Hematopoietic multipotent progenitor cell (in vitro differentiated cells): ENCODE measurements around the gene ILF2. TPM values are rescaled to one million over a fixed set of nuclear protein-coding genes. Genes with fewer than 3 reads are reported as not detected.
"Not testable (repeated sequence)": the region's sequence is repeated elsewhere in the genome, so short reads cannot be mapped to it uniquely, and the experiment has no call there.

Experiments
- DNase-seq, 3 donors: peaks; one replicate each; pipeline ENCODE4 v3.0.0-alpha.2; 2011 to 2015; ENCODE audit warnings: low read depth in 2 of 3, low spot score in 2 of 3
- total RNA-seq: library from RNA; depleted of rRNA; stranded (reverse); fragments of >200 nt; gene quantifications from one replicate; pipeline ENCODE4 v1.2.3, GENCODE V29; 2012

ILF2 gene
- total RNA-seq, 1 donor, result 225 TPM

DNA sequence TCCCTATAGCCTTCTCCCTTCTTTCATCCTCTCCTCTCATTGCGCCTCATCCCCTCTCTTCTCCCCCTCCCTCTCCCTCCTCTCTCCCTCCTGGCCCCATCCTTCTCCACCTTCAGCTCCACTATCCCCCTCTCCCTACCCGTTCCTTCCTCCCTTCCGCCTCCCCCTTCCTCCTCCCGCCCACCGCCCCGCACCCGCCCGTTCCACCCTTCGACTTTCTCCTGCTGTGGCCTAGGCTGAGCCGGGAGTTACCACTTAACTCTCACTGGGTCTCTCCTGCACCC lies 9.3 kb upstream of the ILF2 start:
- no peak for DNase-seq

DNA sequence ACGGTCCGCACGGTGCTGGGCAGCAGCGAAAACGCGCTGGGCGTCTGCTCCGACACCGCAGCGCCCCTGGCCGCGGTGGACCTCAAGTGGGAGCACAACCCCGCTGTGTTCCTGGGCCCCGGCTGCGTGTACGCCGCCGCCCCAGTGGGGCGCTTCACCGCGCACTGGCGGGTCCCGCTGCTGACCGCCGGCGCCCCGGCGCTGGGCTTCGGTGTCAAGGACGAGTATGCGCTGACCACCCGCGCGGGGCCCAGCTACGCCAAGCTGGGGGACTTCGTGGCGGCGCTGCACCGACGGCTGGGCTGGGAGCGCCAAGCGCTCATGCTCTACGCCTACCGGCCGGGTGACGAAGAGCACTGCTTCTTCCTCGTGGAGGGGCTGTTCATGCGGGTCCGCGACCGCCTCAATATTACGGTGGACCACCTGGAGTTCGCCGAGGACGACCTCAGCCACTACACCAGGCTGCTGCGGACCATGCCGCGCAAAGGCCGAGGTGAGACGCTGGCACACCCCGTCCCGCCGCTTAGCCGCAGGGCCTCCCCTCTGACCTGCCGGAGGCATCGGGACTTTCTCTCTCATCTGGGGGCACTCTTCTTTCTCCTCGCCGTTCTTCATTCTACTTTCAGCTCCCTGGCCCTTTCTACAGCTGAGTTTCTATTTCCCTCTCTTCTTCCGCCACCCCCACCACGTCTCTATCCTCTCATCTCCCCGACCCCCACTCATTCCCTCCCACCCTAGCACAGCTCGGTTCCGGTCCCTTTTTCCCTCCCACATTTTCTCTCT lies 8.7 kb upstream of the ILF2 start:
- peak in 1 of 3 donors; percentile 43 for DNase-seq

DNA sequence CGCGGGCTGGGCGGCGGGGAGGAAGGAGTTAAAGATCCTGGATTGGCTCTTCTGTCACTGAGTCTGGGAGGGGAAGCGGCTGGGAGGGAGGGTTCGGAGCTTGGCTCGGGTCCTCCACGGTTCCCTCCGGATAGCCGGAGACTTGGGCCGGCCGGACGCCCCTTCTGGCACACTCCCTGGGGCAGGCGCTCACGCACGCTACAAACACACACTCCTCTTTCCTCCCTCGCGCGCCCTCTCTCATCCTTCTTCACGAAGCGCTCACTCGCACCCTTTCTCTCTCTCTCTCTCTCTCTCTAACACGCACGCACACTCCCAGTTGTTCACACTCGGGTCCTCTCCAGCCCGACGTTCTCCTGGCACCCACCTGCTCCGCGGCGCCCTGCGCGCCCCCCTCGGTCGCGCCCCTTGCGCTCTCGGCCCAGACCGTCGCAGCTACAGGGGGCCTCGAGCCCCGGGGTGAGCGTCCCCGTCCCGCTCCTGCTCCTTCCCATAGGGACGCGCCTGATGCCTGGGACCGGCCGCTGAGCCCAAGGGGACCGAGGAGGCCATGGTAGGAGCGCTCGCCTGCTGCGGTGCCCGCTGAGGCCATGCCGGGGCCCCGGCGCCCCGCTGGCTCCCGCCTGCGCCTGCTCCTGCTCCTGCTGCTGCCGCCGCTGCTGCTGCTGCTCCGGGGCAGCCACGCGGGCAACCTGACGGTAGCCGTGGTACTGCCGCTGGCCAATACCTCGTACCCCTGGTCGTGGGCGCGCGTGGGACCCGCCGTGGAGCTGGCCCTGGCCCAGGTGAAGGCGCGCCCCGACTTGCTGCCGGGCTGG lies 7.9 kb upstream of the ILF2 start, which contains the start of gene NPR1:
TSS of gene NPR1 (plus strand) at position 170 of the 818 bp plus-strand sequence. CDS start at position 591, 421 bp downstream.
- peak in 1 of 3 donors; percentile 15 for DNase-seq

- DNase-seq, result peak in 2 of 3 donors; percentile 37 to 60
Measured at GRCh38 chr1:153677718-153678518, 7.1 kb upstream of the ILF2 start.

- DNase-seq, result no peak
Measured at GRCh38 chr1:153673511-153673910, 2.7 kb upstream of the ILF2 start.

DNA sequence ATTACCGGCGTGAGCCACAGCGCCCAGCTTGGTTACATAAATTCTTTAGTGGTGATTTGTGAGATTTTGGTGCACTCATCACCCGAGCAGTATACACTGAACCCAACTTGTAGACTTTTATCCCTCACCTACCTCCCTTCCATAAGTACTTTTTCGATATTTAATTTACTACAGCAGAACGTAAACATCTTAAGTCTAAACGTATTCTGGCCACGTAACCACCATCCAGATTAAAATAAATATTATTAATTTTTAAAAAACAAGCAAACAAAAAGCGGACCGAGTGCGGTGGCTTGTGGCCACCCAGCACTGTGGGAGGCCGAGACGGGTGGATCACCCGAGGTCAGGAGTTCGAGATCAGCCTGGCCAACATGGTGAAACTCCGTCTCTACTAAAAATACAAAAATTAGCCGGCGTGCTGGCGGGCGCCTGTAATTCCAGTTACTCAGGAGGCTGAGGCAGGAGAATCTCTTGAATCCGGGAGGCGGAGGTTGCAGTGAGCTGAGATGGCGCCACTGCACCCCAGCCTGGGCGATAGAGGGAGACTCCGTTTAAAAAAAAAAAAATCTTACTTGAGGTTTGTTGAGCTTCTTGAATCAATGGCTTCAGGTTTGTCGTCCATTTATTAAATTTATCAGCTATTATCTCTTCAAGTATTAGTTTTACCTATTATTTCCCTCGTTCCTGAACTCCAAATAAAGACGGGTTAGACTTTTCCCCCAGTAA lies 998 bp upstream of the ILF2 start:
- peak in 1 of 3 donors; percentile 68 for DNase-seq

GRCh38 chr1:153670257-153670858 lies 435 bp downstream of the ILF2 start:
- DNase-seq, result no peak

DNA sequence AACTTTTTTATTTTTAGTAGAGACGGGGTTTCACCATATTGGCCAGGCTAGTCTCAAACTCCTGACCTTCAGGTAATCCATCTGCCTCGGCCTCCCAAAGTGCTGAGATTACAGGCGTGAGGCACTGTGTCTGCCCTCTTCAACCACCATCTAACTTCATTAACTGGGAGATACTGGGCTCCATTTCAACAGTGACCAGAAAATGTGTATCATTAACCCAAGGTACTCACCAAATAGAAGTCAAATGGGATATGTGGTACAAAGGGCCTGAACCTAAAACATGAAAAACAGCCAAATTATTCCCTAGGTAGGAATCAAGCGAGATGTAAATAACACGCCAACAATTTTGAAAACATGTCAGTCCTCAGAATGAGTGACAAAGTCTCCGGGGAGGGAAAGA lies 1.2 kb downstream of the ILF2 start:
- DNase-seq, result no peak

DNA sequence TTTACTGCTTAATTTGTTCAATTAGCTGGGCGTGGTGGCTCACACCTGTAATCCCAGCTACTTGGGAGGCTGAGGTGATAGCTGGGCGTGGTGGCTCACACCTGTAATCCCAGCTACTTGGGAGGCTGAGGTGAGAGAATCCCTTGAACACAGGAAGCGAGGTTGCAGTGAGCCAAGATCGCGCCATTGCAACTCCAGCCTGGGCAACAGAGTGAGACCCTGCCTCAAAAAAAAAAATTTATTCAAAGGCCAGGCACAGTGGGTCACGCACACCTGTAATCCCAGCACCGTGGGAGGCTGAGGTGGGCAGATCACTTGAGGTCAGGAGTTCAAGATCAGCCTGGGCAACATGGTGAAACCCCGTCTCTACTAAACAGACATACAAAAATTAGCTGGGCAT lies 2.1 kb downstream of the ILF2 start:
- DNase-seq, result not testable (repeated sequence)

- DNase-seq, result no peak
Measured at GRCh38 chr1:153667439-153667838, 3.4 kb downstream of the ILF2 start.

- DNase-seq, result no peak
Measured at GRCh38 chr1:153663211-153663610, 7.6 kb downstream of the ILF2 start.

GRCh38 chr1:153662269-153662668 lies 8.5 kb downstream of the ILF2 start:
- DNase-seq, result no peak

DNA sequence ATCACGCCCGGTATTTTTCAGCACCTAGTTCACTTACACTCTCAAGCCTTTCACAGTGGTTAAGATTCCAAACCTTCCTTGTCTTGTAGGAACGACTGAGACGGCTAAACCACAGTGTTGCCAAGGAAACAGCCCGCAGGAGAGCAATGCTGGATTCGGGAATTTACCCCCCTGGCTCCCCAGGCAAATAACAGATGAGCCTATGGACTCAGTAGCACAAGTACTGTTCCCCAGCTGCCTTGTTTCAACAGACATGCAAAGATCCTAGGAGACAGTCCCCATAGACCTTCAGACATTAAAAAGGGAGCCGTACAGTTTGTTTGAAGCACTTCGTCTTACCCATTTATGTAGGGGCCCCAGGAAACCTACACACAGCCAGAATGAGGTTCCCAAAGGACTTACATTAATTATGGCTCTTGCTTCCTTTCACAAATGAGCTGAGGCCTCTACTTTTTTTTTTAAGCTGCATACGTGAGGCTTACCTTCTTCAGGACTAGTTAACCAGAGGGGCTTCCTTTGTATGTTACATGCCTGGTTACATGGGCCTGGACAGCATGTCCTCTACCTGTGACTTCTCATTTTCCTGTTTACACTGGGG lies 9.6 kb downstream of the ILF2 start:
- peak in 1 of 3 donors; percentile 23 for DNase-seq

- no peak for DNase-seq
Measured at GRCh38 chr1:153659656-153660055, 11.1 kb downstream of the ILF2 start.

- DNase-seq, result no peak
Measured at GRCh38 chr1:153659175-153659534, 11.6 kb downstream of the ILF2 start.

- DNase-seq, result peak; percentile 64 to 92 (median 89)
Measured at GRCh38 chr1:153658400-153659174, 12.2 kb downstream of the ILF2 start, which contains the start of gene SNAPIN. TSS of gene SNAPIN (plus strand) at chr1:153658703. CDS start at chr1:153658744, 41 bp downstream.

DNA sequence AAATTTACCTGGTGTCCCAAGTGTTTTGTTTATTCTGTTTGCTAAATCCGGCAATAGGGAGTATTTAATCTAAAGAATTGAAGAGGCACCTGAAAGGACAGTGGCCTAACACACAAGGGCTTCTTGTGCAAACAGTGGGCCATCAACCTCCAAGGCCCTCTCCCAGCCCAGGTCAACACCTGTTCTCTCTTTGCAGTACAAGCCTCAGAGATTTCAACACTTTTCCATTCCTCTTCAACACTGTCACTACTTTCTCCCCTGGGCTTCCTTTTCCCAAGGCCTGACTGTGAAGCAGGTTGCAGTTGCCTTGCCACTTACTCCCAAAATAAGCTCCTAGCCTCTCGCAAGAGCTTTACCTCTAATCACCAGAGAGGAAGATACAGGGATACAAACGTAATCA lies 15.5 kb downstream of the ILF2 start:
- no peak for DNase-seq

DNA sequence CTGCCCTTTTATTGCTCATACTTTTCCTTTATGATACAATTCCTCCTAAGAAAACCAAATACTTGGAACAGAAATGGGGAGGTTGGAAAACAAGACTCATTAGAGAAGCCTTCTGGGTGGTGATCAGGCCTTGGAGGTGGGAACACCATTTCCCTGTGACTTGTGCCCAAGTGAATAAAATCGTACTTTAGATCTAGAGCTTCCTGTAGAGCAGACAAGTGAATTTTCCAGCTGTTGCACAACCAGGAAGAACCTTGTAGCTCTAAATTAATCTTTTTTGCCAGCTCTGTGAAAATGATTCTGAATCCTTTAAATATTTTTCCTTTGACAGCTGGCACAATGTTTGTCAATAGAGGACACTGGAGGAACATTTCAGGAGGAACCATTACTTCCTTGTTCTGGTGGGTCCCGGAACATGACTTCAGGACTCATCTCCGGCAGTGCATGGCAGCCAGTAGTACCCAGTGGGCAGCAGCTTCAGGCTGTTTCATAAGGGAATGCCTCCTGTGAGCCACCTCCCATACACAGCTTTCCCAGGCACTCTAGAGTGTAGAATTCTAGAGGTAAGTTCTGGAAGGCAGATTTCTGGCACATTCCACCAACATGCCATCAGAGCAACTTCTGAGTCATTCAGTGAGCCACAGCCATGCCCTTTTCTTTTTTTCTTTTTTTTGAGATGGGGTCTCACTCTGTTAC lies 17.8 kb downstream of the ILF2 start:
- DNase-seq, result no peak
